A673 (cell line): ENCODE measurements around the gene RXRA. TPM values are rescaled to one million over a fixed set of nuclear protein-coding genes. Genes with fewer than 3 reads are reported as not detected.

Source experiments
- BruUV-seq: library from RNA; stranded (reverse); fragments of 400-500 nt; replicated peaks from 2 replicates; lab custom pipeline; 2021; lab: Mats Ljungman, UMichigan
- CTCF ChIA-PET: fragments of 300-600 bp; sonication (Branson Sonifier 250); formaldehyde crosslinking; loops from one replicate; lab custom pipeline; 2022; ENCODE audit warnings: antibody characterized with exemption; lab: Charles Lee
- POLR2A ChIA-PET: fragments of 300-600 bp; sonication (Branson Sonifier 250); formaldehyde crosslinking; loops from one replicate; lab custom pipeline; 2022; ENCODE audit warnings: antibody characterized with exemption; ENCODE audit not compliant: low non-redundant PET; lab: Charles Lee
- DNase-seq: peaks from one replicate; pipeline ENCODE4 v3.0.0-alpha.2; 2015; ENCODE audit warnings: low spot score
- H3K27ac ChIP-seq: fragments of 200-600 bp; sonication (generic); 2 replicates; pipeline ENCODE4 v1.5.1; 2016; ENCODE audit warnings: mixed run types, low read depth, mild to moderate bottlenecking, mixed read lengths, antibody characterized with exemption, low read length; ENCODE audit not compliant: poor library complexity, severe bottlenecking
- H3K27me3 ChIP-seq: fragments of 200-600 bp; sonication (generic); replicated peaks from 2 replicates; pipeline ENCODE4 v1.6.1; 2017; ENCODE audit warnings: mixed run types, low read depth, mild to moderate bottlenecking, mixed read lengths, antibody characterized with exemption, low read length; ENCODE audit not compliant: insufficient read depth, poor library complexity
- H3K36me3 ChIP-seq: fragments of 200-600 bp; sonication (generic); 2 replicates; pipeline ENCODE4 v1.6.1; 2016; ENCODE audit warnings: mixed run types, mild to moderate bottlenecking, mixed read lengths, antibody characterized with exemption, low read length; ENCODE audit not compliant: insufficient read depth, poor library complexity, severe bottlenecking
- H3K4me1 ChIP-seq: fragments of 200-600 bp; sonication (generic); 2 replicates; pipeline ENCODE4 v1.6.1; 2017; ENCODE audit warnings: mixed run types, mild to moderate bottlenecking, mixed read lengths, antibody characterized with exemption, low read length; ENCODE audit not compliant: insufficient read depth, poor library complexity, severe bottlenecking
- H3K4me3 ChIP-seq: fragments of 200-600 bp; sonication (generic); 2 replicates; pipeline ENCODE4 v1.5.1; 2016; ENCODE audit warnings: low read depth, mixed run types, mild to moderate bottlenecking, mixed read lengths, low read length; ENCODE audit not compliant: poor library complexity, severe bottlenecking
- H3K9me3 ChIP-seq: fragments of 200-600 bp; sonication (generic); 2 replicates; pipeline ENCODE4 v1.6.1; 2016; ENCODE audit warnings: mixed run types, low read depth, mild to moderate bottlenecking, mixed read lengths, antibody characterized with exemption, low read length; ENCODE audit not compliant: poor library complexity, severe bottlenecking
- CTCF ChIP-seq: fragments of 300-800, 200-600 bp; sonication (generic); conservative IDR thresholded peaks from 2 replicates; pipeline ENCODE4 v1.5.1; 2017; ENCODE audit warnings: low read depth, mild to moderate bottlenecking, antibody characterized with exemption, low read length, moderate library complexity, mixed read lengths
- EZH2 ChIP-seq: fragments of 200-600 bp; sonication (generic); IDR thresholded peaks from 2 replicates; pipeline ENCODE4 v1.6.1; 2017; ENCODE audit warnings: borderline replicate concordance, low read depth, mild to moderate bottlenecking, mixed read lengths, antibody characterized with exemption, low read length; ENCODE audit not compliant: poor library complexity, severe bottlenecking
- intact Hi-C: fragments of 100-400 bp; cut with micrococcal nuclease; formaldehyde crosslinking; loops from one replicate; pipeline ENCODE4 v1.10.0; 2022; ENCODE audit not compliant: unreplicated experiment
- total RNA-seq: library from RNA; stranded (reverse); gene quantifications from 2 replicates; pipeline ENCODE4 v1.2.3, GENCODE V29; 2021

Gene RXRA
- total RNA-seq, 1 experiment from 2014 or later: 54.1 TPM

- POLR2A ChIA-PET: no interaction called here
- intact Hi-C loops: no loop called here
- Histone ChIP-seq H3K27ac (peak overlapping the region; percentile 71), H3K36me3 (peaks cover 11% of the 10 kb centered on the region), H3K4me1 (peaks cover 17% of the 10 kb centered on the region), H3K27me3 (no peaks in the 10 kb centered on the region), H3K4me3 (no peak overlapping the region), H3K9me3 (no peaks in the 10 kb centered on the region)
- TF ChIP-seq CTCF: no peak
- TF ChIP-seq EZH2: no peak
- DNase-seq: no peak
- CTCF ChIA-PET: no interaction called here
- BruUV-seq: no TSS peak
Observed at GRCh38 chr9:134433101-134433500, 106.8 kb downstream of the RXRA start.

DNA sequence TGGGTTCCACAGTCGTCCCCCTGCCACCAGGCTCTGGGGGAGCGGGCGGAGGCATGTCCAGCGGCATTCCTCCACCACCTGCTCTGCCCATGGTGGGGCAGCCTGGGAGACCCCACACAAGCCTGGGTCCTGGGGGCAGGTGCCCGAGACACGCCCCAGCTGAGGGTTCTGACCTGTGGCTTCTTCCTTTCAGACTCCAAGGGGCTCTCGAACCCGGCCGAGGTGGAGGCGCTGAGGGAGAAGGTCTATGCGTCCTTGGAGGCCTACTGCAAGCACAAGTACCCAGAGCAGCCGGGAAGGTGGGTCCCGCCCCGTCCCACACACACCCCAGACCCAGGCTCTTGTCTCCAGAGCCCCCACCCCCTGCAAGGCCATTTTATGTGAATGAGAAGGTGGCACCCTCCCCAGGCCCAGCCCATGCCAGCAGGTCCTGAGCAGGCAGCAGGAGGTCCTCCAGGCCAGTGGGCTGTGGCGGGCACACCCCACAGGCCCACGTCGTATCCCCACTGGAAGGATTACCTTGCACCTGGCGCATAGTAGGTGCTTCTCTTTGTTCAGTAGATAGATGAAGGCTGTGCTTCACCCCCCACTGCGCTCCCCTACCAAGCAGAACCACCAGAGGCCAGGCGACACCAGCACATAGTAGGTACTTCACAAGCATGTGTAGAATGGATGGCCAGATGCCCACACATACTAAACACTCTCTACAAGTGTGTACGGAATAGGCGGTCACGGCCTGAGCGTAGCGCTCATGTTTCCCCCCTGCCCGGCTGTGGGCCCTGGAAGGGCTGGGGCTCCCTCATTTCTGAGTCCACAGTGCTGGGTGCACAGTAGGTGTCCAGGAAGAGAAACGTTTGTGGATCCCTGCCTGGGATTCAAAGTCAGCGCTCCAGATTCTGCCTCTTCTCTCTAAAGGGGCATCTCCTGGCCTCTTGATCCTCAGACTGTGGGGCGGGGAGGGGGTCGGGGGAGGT, 107.9 kb downstream of the RXRA start:
- BruUV-seq: no TSS peak
- peak overlapping the region; percentile 84 for H3K27ac ChIP-seq

More for the DNA sequence above, 107.9 kb downstream of the RXRA start:
- intact Hi-C loops: no loop called here
- Histone ChIP-seq H3K4me3 (no peak overlapping the region), H3K9me3 (no peaks in the 10 kb centered on the region), H3K36me3 (peaks cover 11% of the 10 kb centered on the region), H3K27me3 (no peaks in the 10 kb centered on the region), H3K4me1 (peaks cover 17% of the 10 kb centered on the region)
- TF ChIP-seq CTCF: no peak
- no peak for TF ChIP-seq EZH2
- DNase-seq: no peak
- ChIA-PET CTCF (interaction anchor here (0.6 to 1.4 kb wide), 5 partner anchors 9 to 409 kb away, joined by 3 to 6 read pairs (median 4); no protein-coding TSS in a partner anchor), POLR2A (interaction anchor here (0.7 to 1.1 kb wide), 2 partner anchors 68 to 299 kb away, joined by 3 to 10 read pairs; partner anchors contain the start of gene WDR5)
